Measurements from ENCODE around the gene IGFBP7.
"Not testable (repeated sequence)": the region's sequence is repeated elsewhere in the genome, so short reads cannot be mapped to it uniquely, and the experiment has no call there.

The IGFBP7 gene

GRCh38 chr4:57059890-57060716 lies 50.1 kb downstream of the IGFBP7 start:
- Histone ChIP-seq H3K9me3 (ENCODE audit: control insufficient read depth in 2 of 2, low read length in 2 of 2) (no peaks in the 10 kb centered on the region), H3K27ac (ENCODE audit: low read length) (peak overlapping the region; percentile 19), H3K4me3 (ENCODE audit: low read length in 2 of 2) (no peak overlapping the region), H3K9ac (ENCODE audit: low read length in 2 of 2) (no peak overlapping the region), H3K27me3 (ENCODE audit: control insufficient read depth in 1 of 2, insufficient read depth in 2 of 2, low read length in 2 of 2) (no peaks in the 10 kb centered on the region), H3K36me3 (ENCODE audit: control insufficient read depth in 2 of 2, insufficient read depth in 2 of 2, low read length in 2 of 2) (no peaks in the 10 kb centered on the region), H3K4me1 (ENCODE audit: control insufficient read depth, insufficient read depth, low read length) (peaks cover 39% of the 10 kb centered on the region)

GRCh38 chr4:57055886-57056285 lies 54.3 kb downstream of the IGFBP7 start:
- Histone ChIP-seq H3K27me3 (ENCODE audit: control insufficient read depth in 1 of 2, insufficient read depth in 2 of 2, low read length in 2 of 2) (no peaks in the 10 kb centered on the region), H3K4me1 (ENCODE audit: control insufficient read depth, insufficient read depth, low read length) (peaks cover 35% of the 10 kb centered on the region), H3K9me3 (ENCODE audit: control insufficient read depth in 2 of 2, low read length in 2 of 2) (no peaks in the 10 kb centered on the region), H3K4me3 (ENCODE audit: low read length in 2 of 2) (peak overlapping the region; percentile 22 to 59), H3K27ac (ENCODE audit: low read length) (peak overlapping the region; percentile 80), H3K36me3 (ENCODE audit: control insufficient read depth in 2 of 2, insufficient read depth in 2 of 2, low read length in 2 of 2) (peaks cover 0 to 2% of the 10 kb centered on the region in 2 donors), H3K9ac (ENCODE audit: low read length in 2 of 2) (peak overlapping the region; percentile 24 to 62)

GRCh38 chr4:57053508-57053907 lies 56.7 kb downstream of the IGFBP7 start:
- Histone ChIP-seq H3K27ac (ENCODE audit: low read length) (peak overlapping the region; percentile 18), H3K4me1 (ENCODE audit: control insufficient read depth, insufficient read depth, low read length) (peaks cover 35% of the 10 kb centered on the region)

GRCh38 chr4:57051524-57051923 lies 58.7 kb downstream of the IGFBP7 start:
- no peaks in the 10 kb centered on the region for H3K9me3 ChIP-seq (ENCODE audit: control insufficient read depth in 2 of 2, low read length in 2 of 2)
- peaks cover 0 to 2% of the 10 kb centered on the region in 2 donors for H3K36me3 ChIP-seq (ENCODE audit: control insufficient read depth in 2 of 2, insufficient read depth in 2 of 2, low read length in 2 of 2)
- no peaks in the 10 kb centered on the region for H3K27me3 ChIP-seq (ENCODE audit: control insufficient read depth in 1 of 2, insufficient read depth in 2 of 2, low read length in 2 of 2)
- H3K4me3 ChIP-seq (ENCODE audit: low read length in 2 of 2), result no peak overlapping the region
- peaks cover 23% of the 10 kb centered on the region for H3K4me1 ChIP-seq (ENCODE audit: control insufficient read depth, insufficient read depth, low read length)
- H3K9ac ChIP-seq (ENCODE audit: low read length in 2 of 2), result no peak overlapping the region
- peak overlapping the region; percentile 1 for H3K27ac ChIP-seq (ENCODE audit: low read length)

More at GRCh38 chr4:57053508-57053907, 56.7 kb downstream of the IGFBP7 start:
- H3K9me3 ChIP-seq (ENCODE audit: control insufficient read depth in 2 of 2, low read length in 2 of 2), result no peaks in the 10 kb centered on the region
- H3K27me3 ChIP-seq (ENCODE audit: control insufficient read depth in 1 of 2, insufficient read depth in 2 of 2, low read length in 2 of 2), result no peaks in the 10 kb centered on the region
- H3K4me3 ChIP-seq (ENCODE audit: low read length in 2 of 2), result no peak overlapping the region
- H3K9ac ChIP-seq (ENCODE audit: low read length in 2 of 2), result no peak overlapping the region
- H3K36me3 ChIP-seq (ENCODE audit: control insufficient read depth in 2 of 2, insufficient read depth in 2 of 2, low read length in 2 of 2), result peaks cover 0 to 2% of the 10 kb centered on the region in 2 donors

- Histone ChIP-seq H3K36me3 (ENCODE audit: control insufficient read depth in 2 of 2, insufficient read depth in 2 of 2, low read length in 2 of 2) (peaks cover 0 to 2% of the 10 kb centered on the region in 2 donors), H3K27ac (ENCODE audit: low read length) (peak overlapping the region; percentile 1), H3K4me1 (ENCODE audit: control insufficient read depth, insufficient read depth, low read length) (peaks cover 19% of the 10 kb centered on the region), H3K9ac (ENCODE audit: low read length in 2 of 2) (no peak overlapping the region), H3K4me3 (ENCODE audit: low read length in 2 of 2) (no peak overlapping the region), H3K27me3 (ENCODE audit: control insufficient read depth in 1 of 2, insufficient read depth in 2 of 2, low read length in 2 of 2) (no peaks in the 10 kb centered on the region), H3K9me3 (ENCODE audit: control insufficient read depth in 2 of 2, low read length in 2 of 2) (no peaks in the 10 kb centered on the region)
These were observed 59.1 kb downstream of the IGFBP7 start for GRCh38 chr4:57051095-57051494.

- no peaks in the 10 kb centered on the region for H3K27me3 ChIP-seq (ENCODE audit: control insufficient read depth in 1 of 2, insufficient read depth in 2 of 2, low read length in 2 of 2)
- peaks cover 13% of the 10 kb centered on the region for H3K4me1 ChIP-seq (ENCODE audit: control insufficient read depth, insufficient read depth, low read length)
- no peak overlapping the region for H3K4me3 ChIP-seq (ENCODE audit: low read length in 2 of 2)
- H3K27ac ChIP-seq (ENCODE audit: low read length), result no peak overlapping the region
- H3K9me3 ChIP-seq (ENCODE audit: control insufficient read depth in 2 of 2, low read length in 2 of 2), result no peaks in the 10 kb centered on the region
- no peak overlapping the region for H3K9ac ChIP-seq (ENCODE audit: low read length in 2 of 2)
- H3K36me3 ChIP-seq (ENCODE audit: control insufficient read depth in 2 of 2, insufficient read depth in 2 of 2, low read length in 2 of 2), result no peaks in the 10 kb centered on the region
These were observed 61.4 kb downstream of the IGFBP7 start for GRCh38 chr4:57048590-57049304.

- not testable (repeated sequence) for H3K9me3 ChIP-seq (ENCODE audit: control insufficient read depth in 2 of 2, low read length in 2 of 2); H3K27ac ChIP-seq (ENCODE audit: low read length); H3K9ac ChIP-seq (ENCODE audit: low read length in 2 of 2); H3K27me3 ChIP-seq (ENCODE audit: control insufficient read depth in 1 of 2, insufficient read depth in 2 of 2, low read length in 2 of 2); H3K36me3 ChIP-seq (ENCODE audit: control insufficient read depth in 2 of 2, insufficient read depth in 2 of 2, low read length in 2 of 2); H3K4me3 ChIP-seq (ENCODE audit: low read length in 2 of 2)
- peaks cover 26% of the 10 kb centered on the region for H3K4me1 ChIP-seq (ENCODE audit: control insufficient read depth, insufficient read depth, low read length)
These were observed 63.1 kb downstream of the IGFBP7 start for GRCh38 chr4:57047046-57047445.

- peak overlapping the region; percentile 37 for H3K27ac ChIP-seq (ENCODE audit: low read length)
- H3K36me3 ChIP-seq (ENCODE audit: control insufficient read depth in 2 of 2, insufficient read depth in 2 of 2, low read length in 2 of 2), result peaks cover 0 to 7% of the 10 kb centered on the region in 2 donors
- no peaks in the 10 kb centered on the region for H3K9me3 ChIP-seq (ENCODE audit: control insufficient read depth in 2 of 2, low read length in 2 of 2)
- H3K4me1 ChIP-seq (ENCODE audit: control insufficient read depth, insufficient read depth, low read length), result peaks cover 25% of the 10 kb centered on the region
- no peak overlapping the region for H3K4me3 ChIP-seq (ENCODE audit: low read length in 2 of 2)
- H3K27me3 ChIP-seq (ENCODE audit: control insufficient read depth in 1 of 2, insufficient read depth in 2 of 2, low read length in 2 of 2), result no peaks in the 10 kb centered on the region
- H3K9ac ChIP-seq (ENCODE audit: low read length in 2 of 2), result no peak overlapping the region
These were observed 65.2 kb downstream of the IGFBP7 start for GRCh38 chr4:57044996-57045395.

- Histone ChIP-seq H3K27ac (ENCODE audit: low read length) (peak overlapping the region; percentile 56), H3K4me3 (ENCODE audit: low read length in 2 of 2) (peak overlapping the region in 1 of 2 donors; percentile 7), H3K9ac (ENCODE audit: low read length in 2 of 2) (no peak overlapping the region), H3K4me1 (ENCODE audit: control insufficient read depth, insufficient read depth, low read length) (peaks cover 26% of the 10 kb centered on the region), H3K9me3 (ENCODE audit: control insufficient read depth in 2 of 2, low read length in 2 of 2) (no peaks in the 10 kb centered on the region), H3K27me3 (ENCODE audit: control insufficient read depth in 1 of 2, insufficient read depth in 2 of 2, low read length in 2 of 2) (no peaks in the 10 kb centered on the region), H3K36me3 (ENCODE audit: control insufficient read depth in 2 of 2, insufficient read depth in 2 of 2, low read length in 2 of 2) (peaks cover 0 to 7% of the 10 kb centered on the region in 2 donors)
These were observed 65.9 kb downstream of the IGFBP7 start for GRCh38 chr4:57044279-57044678.

- Histone ChIP-seq H3K4me1 (ENCODE audit: control insufficient read depth, insufficient read depth, low read length) (peaks cover 27% of the 10 kb centered on the region), H3K9me3 (ENCODE audit: control insufficient read depth in 2 of 2, low read length in 2 of 2) (no peaks in the 10 kb centered on the region), H3K27ac (ENCODE audit: low read length) (peak overlapping the region; percentile 56), H3K9ac (ENCODE audit: low read length in 2 of 2) (no peak overlapping the region), H3K36me3 (ENCODE audit: control insufficient read depth in 2 of 2, insufficient read depth in 2 of 2, low read length in 2 of 2) (peaks cover 0 to 7% of the 10 kb centered on the region in 2 donors), H3K27me3 (ENCODE audit: control insufficient read depth in 1 of 2, insufficient read depth in 2 of 2, low read length in 2 of 2) (no peaks in the 10 kb centered on the region), H3K4me3 (ENCODE audit: low read length in 2 of 2) (peak overlapping the region in 1 of 2 donors; percentile 7)
These were observed 66.6 kb downstream of the IGFBP7 start for GRCh38 chr4:57043347-57044251.
